NCI-H2029 treated with DMSO at 0.1 percent for 48 hours (cell line): Measurements from ENCODE around the gene MTHFS.
"Not testable (repeated sequence)": the region's sequence is repeated elsewhere in the genome, so short reads cannot be mapped to it uniquely, and the experiment has no call there.

Source experiments
- DNase-seq: peaks from one replicate; lab custom pipeline; 2025; lab: John Stamatoyannopoulos, UW

The MTHFS gene

GRCh38 chr15:79896634-79897379, at the start of gene MTHFS:
Gene MTHFS (minus strand): TSS chr15:79897014. CDS start chr15:79896988, 26 bp downstream.
- DNase-seq, result peak; percentile 13

GRCh38 chr15:79944622-79945021, 47.8 kb upstream of the MTHFS start:
- DNase-seq, result no peak

- no peak for DNase-seq
Observed at GRCh38 chr15:79943820-79944219, 47.0 kb upstream of the MTHFS start.

- no peak for DNase-seq
Observed at GRCh38 chr15:79942741-79943481, 46.1 kb upstream of the MTHFS start.

GRCh38 chr15:79939399-79939798, 42.6 kb upstream of the MTHFS start:
- no peak for DNase-seq

GRCh38 chr15:79938143-79938542, 41.3 kb upstream of the MTHFS start:
- DNase-seq, result no peak

GRCh38 chr15:79935556-79936201, 38.9 kb upstream of the MTHFS start:
- not testable (repeated sequence) for DNase-seq

GRCh38 chr15:79933231-79933630, 36.4 kb upstream of the MTHFS start:
- no peak for DNase-seq

GRCh38 chr15:79932447-79932846, 35.6 kb upstream of the MTHFS start:
- DNase-seq, result no peak

GRCh38 chr15:79930516-79930915, 33.7 kb upstream of the MTHFS start:
- no peak for DNase-seq

- no peak for DNase-seq
Observed at GRCh38 chr15:79929412-79929811, 32.6 kb upstream of the MTHFS start.

- DNase-seq, result not testable (repeated sequence)
Observed at GRCh38 chr15:79926116-79926515, 29.3 kb upstream of the MTHFS start.

- no peak for DNase-seq
Observed at GRCh38 chr15:79924379-79924778, 27.6 kb upstream of the MTHFS start.

GRCh38 chr15:79923515-79924169, 26.8 kb upstream of the MTHFS start:
- peak; percentile 59 for DNase-seq

- no peak for DNase-seq
Observed at GRCh38 chr15:79923079-79923514, 26.3 kb upstream of the MTHFS start.

- DNase-seq, result no peak
Observed at GRCh38 chr15:79922512-79923078, 25.8 kb upstream of the MTHFS start.

GRCh38 chr15:79919749-79920511, 23.1 kb upstream of the MTHFS start:
- no peak for DNase-seq

- DNase-seq, result no peak
Observed at GRCh38 chr15:79919090-79919748, 22.4 kb upstream of the MTHFS start.

- no peak for DNase-seq
Observed at GRCh38 chr15:79918278-79918677, 21.5 kb upstream of the MTHFS start.

GRCh38 chr15:79916502-79917132, 19.8 kb upstream of the MTHFS start:
- DNase-seq, result no peak
